Fibroblast of skin of right quadriceps (primary cell): ENCODE measurements around the gene C7orf33.
A peak's percentile ranks its signal among the peaks of the same experiment; 100 is the strongest.

ENCODE experiments used
- DNase-seq: peaks from one replicate; pipeline ENCODE4 v3.0.0-alpha.2; 2013

Gene C7orf33

DNA sequence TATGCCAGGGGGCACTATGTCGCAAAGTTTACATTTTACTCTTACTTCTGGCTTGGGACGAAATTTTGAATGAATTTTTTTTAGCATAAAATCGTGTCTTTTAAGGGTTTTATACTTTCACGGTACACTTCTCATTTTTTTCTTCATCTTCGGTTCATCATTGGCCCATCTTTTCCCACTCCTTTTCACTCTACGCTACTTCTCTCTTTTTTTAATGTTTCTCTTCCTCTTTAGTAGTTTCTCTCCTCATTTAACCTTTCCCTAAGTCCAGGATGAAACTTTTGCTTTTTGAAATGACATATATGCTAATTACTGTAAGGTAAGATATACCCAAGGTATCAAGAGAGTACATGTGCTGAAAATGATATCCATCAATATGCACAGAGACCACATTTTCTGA lies 39.5 kb downstream of the C7orf33 start:
- no peak for DNase-seq

DNA sequence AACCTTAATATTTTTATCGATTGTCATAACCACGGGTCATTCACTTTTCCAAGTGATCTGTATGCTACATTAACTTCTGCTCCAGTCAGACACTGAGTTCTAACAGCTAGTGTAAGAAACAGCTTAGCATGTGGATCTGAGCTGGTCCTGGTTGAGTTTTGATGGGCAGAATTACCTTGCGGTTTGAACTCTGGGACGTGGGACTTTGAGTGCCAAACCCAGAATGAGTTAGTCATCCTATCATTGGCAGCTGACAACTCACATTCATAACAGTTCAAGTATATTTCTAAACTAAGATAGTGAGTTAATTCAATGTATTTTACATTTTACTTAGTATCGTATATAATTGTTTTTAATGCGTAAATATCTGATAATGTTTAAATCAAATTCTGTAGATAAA lies 43.2 kb downstream of the C7orf33 start:
- DNase-seq = no peak

DNA sequence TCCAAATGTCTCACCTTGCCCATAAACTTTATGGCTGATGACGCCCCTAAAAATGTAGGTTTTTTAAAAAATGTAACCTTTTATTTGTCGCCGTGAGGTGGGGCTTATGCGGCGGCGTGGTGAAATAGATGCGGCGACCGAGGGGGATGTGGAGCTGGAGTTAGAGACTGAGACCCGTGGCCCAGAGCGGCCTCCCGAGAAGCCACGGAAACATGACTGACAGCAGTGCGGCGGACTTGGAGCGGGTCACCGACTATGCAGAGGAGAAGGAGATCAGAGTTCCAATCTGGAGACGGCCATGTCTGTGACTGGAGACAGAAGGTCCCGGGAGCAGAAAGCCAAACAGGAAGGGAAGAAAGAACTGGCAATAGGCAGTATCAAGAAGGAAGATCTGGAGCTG lies 46.5 kb downstream of the C7orf33 start:
- no peak for DNase-seq

DNA sequence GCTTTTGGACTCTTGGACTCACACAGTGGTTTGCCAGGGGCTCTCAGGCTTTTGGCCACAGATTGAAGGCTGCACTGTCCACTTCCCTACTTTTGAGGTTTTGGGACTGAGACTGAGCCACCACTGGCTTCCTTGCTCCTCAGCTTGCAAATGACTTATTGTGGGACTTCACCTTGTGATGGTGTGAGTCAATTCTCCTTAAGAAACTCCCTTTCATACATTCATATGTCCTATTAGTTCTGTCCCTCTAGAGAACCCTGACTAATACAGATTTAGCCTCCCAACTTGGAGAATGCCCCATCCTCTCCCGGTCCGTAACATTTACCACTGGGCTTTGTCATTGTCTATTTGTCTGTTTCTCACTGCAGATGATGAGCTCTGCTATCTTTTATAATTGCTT lies 55.3 kb downstream of the C7orf33 start:
- no peak for DNase-seq

DNA sequence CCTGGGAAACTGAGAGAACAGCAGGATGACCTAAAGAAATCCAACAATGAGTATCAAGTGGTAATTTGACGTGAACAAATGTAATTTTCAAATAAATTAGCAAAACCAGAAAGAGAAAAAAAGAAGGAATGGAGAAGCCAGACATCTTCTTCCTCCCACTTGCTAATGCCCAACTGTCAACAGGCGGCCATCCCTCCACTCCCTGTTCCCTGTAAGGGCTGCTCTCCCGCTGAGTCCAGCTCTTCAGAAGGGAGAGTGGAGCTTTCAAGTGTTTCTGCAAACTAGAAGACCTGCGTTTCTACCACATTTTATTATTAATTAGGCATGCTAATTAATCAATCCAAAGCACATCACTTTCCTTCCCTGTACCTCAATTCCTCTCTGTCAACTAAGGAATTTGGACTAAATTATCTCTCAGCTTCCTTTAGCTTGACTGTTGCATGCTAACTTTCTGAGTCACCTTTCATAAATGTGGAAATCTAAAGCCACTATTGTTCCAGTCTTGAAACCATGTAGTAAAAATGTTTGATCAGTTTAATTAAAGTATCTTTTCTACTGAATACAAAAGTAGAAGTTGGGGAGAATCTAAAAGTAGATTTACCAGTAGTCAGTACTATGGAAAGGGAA lies 59.8 kb downstream of the C7orf33 start:
- DNase-seq = peak; percentile 70

DNA sequence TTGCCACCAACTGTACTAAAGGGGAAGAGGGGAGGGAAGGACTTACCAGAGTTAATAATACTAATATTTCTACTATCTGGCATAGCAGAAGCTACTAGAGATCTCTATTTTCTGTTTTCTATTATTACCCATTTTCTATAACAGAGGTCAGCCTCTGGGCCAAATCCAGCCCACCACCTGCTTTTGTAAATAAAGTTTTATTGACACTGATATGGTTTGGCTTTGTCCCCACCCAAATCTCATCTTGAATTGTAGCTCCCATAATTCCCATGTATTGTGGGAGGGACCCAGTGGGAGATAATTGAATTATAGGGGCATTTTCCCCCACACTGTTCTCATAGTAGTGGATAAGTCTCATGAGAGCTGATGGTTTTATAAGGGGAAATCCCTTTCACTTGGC lies 62.2 kb downstream of the C7orf33 start:
- DNase-seq = no peak

DNA sequence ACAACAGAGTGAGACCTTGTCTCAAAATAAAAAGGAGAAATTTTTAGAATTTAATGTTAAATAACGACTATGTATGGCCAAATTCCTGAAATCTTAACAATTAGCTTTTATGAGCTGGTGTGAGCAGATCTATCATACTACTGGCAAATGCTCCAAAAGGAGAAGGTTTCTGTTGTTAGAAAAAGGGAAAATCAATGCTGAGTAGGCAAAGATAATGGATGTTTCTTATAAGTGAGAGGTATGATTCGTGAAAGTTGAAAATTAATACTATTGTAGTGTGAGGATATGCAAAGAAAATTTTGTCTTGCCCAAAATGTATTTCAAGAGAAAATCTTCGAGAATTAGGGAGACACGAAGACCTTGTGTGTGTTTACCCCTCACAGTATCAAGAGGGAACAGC lies 67.4 kb downstream of the C7orf33 start:
- no peak for DNase-seq

DNA sequence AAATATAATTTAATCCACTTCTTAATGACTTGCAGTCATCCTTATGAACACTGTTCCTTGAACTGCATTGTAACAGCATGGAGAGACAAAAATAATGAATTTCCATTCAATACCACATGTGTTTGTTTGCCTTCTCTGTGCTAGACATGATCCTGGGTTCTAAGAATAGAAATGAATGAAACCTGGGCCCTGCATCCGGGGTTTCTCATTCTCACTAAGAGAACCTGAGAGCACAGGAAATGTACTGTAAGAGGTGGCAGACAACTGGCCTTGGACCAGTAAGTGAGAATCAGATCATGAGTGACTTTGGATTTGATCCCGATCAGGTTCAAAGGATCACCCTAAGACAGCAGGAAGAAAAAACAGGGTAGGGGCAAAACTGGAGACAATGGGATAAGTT lies 70.9 kb downstream of the C7orf33 start:
- no peak for DNase-seq

DNA sequence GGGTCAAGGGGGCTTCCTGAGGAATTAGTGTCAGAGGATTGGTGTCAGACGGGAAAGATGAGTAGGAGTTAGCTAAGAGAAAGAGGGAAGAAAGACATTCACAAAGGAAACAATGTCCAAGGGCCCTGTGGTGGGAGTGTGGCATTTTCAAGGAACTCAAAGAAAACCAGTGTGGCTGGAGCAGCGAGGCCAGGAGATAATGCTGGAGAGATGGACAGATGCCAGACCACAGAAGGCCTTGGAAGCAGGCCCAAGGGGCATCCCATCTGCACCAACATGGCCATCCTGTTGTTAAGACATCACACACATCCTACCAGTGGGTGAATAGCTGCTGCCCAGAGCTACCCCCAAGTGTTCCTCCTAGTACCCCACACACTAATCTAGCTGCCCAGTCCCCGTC lies 72.1 kb downstream of the C7orf33 start:
- no peak for DNase-seq

DNA sequence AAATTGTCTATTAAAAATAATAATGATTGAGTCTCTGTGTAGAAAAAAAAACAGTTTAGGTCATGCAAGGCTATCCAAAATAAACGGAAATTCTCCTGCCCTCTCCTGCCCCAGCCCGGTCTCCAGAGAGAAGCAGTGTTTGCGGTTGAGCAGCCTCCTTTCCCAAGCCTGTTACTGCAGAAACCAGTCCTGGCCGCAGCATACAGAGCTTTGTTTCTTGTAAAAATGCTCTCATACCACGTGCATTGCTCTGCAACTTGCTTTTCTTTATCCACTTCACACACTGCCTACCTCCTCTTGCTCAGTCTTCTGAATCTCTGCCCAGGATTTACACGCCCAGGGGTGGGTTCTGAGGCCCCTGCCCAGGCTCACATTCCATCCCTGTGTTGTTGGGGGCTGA lies 73.8 kb downstream of the C7orf33 start:
- DNase-seq = peak; percentile 37

DNA sequence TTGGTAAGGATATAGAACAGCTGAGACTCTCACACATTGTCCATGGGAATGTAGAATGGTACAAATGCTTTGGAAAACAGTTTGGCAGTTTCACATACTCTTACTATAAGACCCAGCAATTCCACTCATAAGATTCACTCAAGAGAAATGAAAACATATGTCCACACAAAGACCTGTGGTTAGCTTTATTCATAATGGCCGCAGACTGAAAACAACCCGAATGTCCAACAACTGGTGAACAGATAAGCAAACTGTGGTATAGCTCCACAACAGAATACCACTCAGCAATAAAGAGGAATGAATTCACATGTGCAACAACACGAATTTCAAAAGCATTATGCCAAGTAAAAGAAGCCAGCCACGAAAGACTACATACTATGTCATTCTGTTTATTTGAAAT lies 74.7 kb downstream of the C7orf33 start:
- no peak for DNase-seq
